Testis (tissue), 3 donors: ENCODE results near the gene RIMKLA. TPM values are rescaled to one million over a fixed set of nuclear protein-coding genes. Genes with fewer than 3 reads are reported as not detected.

Source experiments
- DNase-seq: peaks from one replicate; pipeline ENCODE4 v3.0.0-alpha.2; 2019
- H3K27ac ChIP-seq, 2 donors: fragments of 200-600 bp; sonication (generic); one replicate each; pipeline ENCODE4 v1.5.1; 2019
- H3K27me3 ChIP-seq: fragments of 200-600 bp; sonication (generic); one replicate; pipeline ENCODE4 v1.5.1; 2019
- H3K36me3 ChIP-seq: fragments of 200-600 bp; sonication (generic); one replicate; pipeline ENCODE4 v1.5.1; 2017; ENCODE audit warnings: low read depth; ENCODE audit errors: missing control alignments
- H3K4me1 ChIP-seq: fragments of 200-600 bp; sonication (generic); one replicate; pipeline ENCODE4 v1.5.1; 2019
- H3K4me3 ChIP-seq, 2 donors: fragments of 200-600 bp; sonication (generic); one replicate each; pipeline ENCODE4 v1.5.1; 2017 to 2019
- H3K9me3 ChIP-seq: fragments of 200-600 bp; sonication (generic); one replicate; pipeline ENCODE4 v1.5.1; 2017
- CTCF ChIP-seq, 3 experiments: fragments of 450-650 bp in 2 of 3; fragments of 200-600 bp in 1 of 3; sonication (generic) in 1 of 3; IDR thresholded peaks; one replicate each; pipeline ENCODE4 v1.5.1; 2016 to 2019; ENCODE audit warnings: antibody characterized with exemption in 3 of 3, mild to moderate bottlenecking in 2 of 3, moderate library complexity in 1 of 3
- POLR2A ChIP-seq: fragments of 450-650 bp; IDR thresholded peaks from one replicate; pipeline ENCODE4 v1.6.1; 2017; ENCODE audit warnings: antibody characterized with exemption, mild to moderate bottlenecking, moderate library complexity
- WGBS, 2 donors: methylation state at CpG; one replicate each; pipeline ENCODE4 v1.1.5; 2018; 5-methylcytosine and 5-hydroxymethylcytosine counted together
- intact Hi-C: fragments of 100-400 bp; cut with DNase I; formaldehyde crosslinking; loops from one replicate; pipeline ENCODE4 v1.15.1; 2023; ENCODE audit warnings: low total_unique reads
- polyA plus RNA-seq: library from polyadenylated mRNA; stranded (reverse); fragments of 350-450 nt; fragmentation: Illumina TruSeq; extraction: RNeasy Lipid Tissue Mini Kit (QIAGEN cat#74804); gene quantifications from one replicate; pipeline ENCODE4 v1.2.3, GENCODE V29; 2014; ENCODE audit warnings: low read depth, low replicate concordance; ENCODE audit not compliant: insufficient read depth
- total RNA-seq, 2 donors: library from RNA; depleted of rRNA; stranded (reverse); fragments of >200 nt; gene quantifications; one replicate each; pipeline ENCODE4 v1.2.3, GENCODE V29; 2016

RIMKLA gene
- total and polyA plus RNA-seq, 3 donors from 2014 or later = 2.2 to 2.6 (median 2.4) TPM

GRCh38 chr1:42381280-42381673 is 685 bp downstream of the RIMKLA start:
- H3K9me3 ChIP-seq = no peaks in the 10 kb centered on the region
- H3K4me3 ChIP-seq = peak overlapping the region; percentile 47 to 52
- no peaks in the 10 kb centered on the region for H3K4me1 ChIP-seq
- DNase-seq = no peak
- intact Hi-C loops = no loop called here
- H3K27ac ChIP-seq = no peak overlapping the region
- no peaks in the 10 kb centered on the region for H3K27me3 ChIP-seq
- H3K36me3 ChIP-seq = no peaks in the 10 kb centered on the region
- 11% methylated on average over 8 of the region's 8 CpGs for WGBS, 2 donors
- TF ChIP-seq CTCF (IDR thresholded peaks at IDR 0.05) (no peak), POLR2A (no peak)

- Histone ChIP-seq H3K9me3 (no peaks in the 10 kb centered on the region), H3K27me3 (no peaks in the 10 kb centered on the region), H3K36me3 (no peaks in the 10 kb centered on the region), H3K4me1 (no peaks in the 10 kb centered on the region), H3K4me3 (no peak overlapping the region), H3K27ac (no peak overlapping the region)
- TF ChIP-seq CTCF (IDR thresholded peaks at IDR 0.05) = no peak
- TF ChIP-seq POLR2A = no peak
- no peak for DNase-seq
- WGBS, 2 donors = 23 to 38% methylated on average over 1 of the region's 1 CpG
- intact Hi-C loops = no loop called here
Observed at GRCh38 chr1:42385283-42385682, 4.7 kb downstream of the RIMKLA start.

GRCh38 chr1:42386051-42386450 is 5.5 kb downstream of the RIMKLA start:
- H3K27ac ChIP-seq = no peak overlapping the region
- no peaks in the 10 kb centered on the region for H3K27me3 ChIP-seq
- H3K4me3 ChIP-seq = no peak overlapping the region
- TF ChIP-seq CTCF (IDR thresholded peaks at IDR 0.05) (no peak), POLR2A (no peak)
- no peaks in the 10 kb centered on the region for H3K9me3 ChIP-seq
- intact Hi-C loops = no loop called here
- H3K4me1 ChIP-seq = no peaks in the 10 kb centered on the region
- H3K36me3 ChIP-seq = no peaks in the 10 kb centered on the region
- WGBS, 2 donors = 95 to 97% methylated on average over 6 of the region's 6 CpGs
- DNase-seq = no peak

- H3K27ac ChIP-seq = no peak overlapping the region
- no peaks in the 10 kb centered on the region for H3K9me3 ChIP-seq
- no peak for TF ChIP-seq POLR2A
- TF ChIP-seq CTCF (IDR thresholded peaks at IDR 0.05) = no peak
- H3K4me1 ChIP-seq = no peaks in the 10 kb centered on the region
- H3K4me3 ChIP-seq = no peak overlapping the region
- intact Hi-C loops = no loop called here
- 74 to 86% methylated on average over 2 of the region's 2 CpGs for WGBS, 2 donors
- no peaks in the 10 kb centered on the region for H3K36me3 ChIP-seq
- DNase-seq = no peak
- H3K27me3 ChIP-seq = no peaks in the 10 kb centered on the region
Observed at GRCh38 chr1:42392255-42392654, 11.7 kb downstream of the RIMKLA start.

GRCh38 chr1:42392967-42393848 is 12.6 kb downstream of the RIMKLA start:
- no peaks in the 10 kb centered on the region for H3K9me3 ChIP-seq
- WGBS, 2 donors = 86 to 90% methylated on average over 2 of the region's 2 CpGs
- DNase-seq = no peak
- H3K27me3 ChIP-seq = no peaks in the 10 kb centered on the region
- no peaks in the 10 kb centered on the region for H3K4me1 ChIP-seq
- intact Hi-C loops = no loop called here
- H3K27ac ChIP-seq = no peak overlapping the region
- no peaks in the 10 kb centered on the region for H3K36me3 ChIP-seq
- TF ChIP-seq CTCF (IDR thresholded peaks at IDR 0.05) = no peak
- TF ChIP-seq POLR2A = no peak
- H3K4me3 ChIP-seq = no peak overlapping the region
